Skeletal muscle cell (primary cell): Measurements from ENCODE around the gene SHROOM4.

Experiments used
- DNase-seq: peaks from one replicate; pipeline ENCODE4 v3.0.0-alpha.2; 2010; ENCODE audit warnings: low read depth
- H3K4me3 ChIP-seq: 2 replicates; pipeline ENCODE4 v1.5.1; 2011; ENCODE audit warnings: low read depth, mild to moderate bottlenecking, control low read depth, low read length, moderate library complexity

The SHROOM4 gene

GRCh38 chrX:50719614-50720013, 94.4 kb downstream of the SHROOM4 start:
- no peak for DNase-seq
- H3K4me3 ChIP-seq = no peak overlapping the region

DNA sequence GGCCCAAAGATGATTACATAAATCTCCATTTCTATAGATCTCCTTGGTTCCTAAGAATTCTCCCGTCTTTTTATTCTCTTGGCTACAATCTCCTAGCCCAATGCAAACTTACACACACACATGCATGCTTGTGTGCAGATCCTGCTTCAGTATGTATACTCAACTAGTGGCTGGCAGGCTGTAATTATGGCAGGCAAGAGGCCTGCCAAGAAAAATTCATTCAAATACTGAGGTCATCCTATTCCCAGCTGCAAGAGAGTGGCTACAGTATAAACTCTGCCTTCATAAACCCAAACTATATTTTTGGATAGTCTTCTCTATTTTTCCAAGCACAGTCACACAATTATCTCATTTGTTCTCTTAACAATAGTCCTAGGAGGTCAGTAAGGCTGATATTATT, 95.2 kb downstream of the SHROOM4 start:
- no peak for DNase-seq
- H3K4me3 ChIP-seq = no peak overlapping the region

DNA sequence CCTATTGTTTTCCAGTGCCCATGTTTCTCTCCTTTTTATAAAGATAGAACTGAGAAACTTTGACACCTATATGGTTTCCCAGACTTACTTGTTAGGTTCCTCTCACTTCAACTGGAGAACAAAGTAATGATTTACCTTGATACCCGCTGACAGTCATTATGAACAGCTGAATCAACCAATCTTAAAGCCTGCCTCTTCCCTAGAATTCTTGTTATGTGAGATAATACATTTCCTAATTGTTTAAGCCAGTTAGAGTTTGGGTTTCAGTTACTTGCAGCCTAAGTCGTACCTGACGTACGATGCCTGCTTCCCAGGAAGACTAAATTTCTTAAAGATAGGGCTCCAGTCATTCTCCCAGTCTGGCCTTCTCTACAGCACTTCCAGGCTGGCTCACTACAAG, 97.3 kb downstream of the SHROOM4 start:
- no peak overlapping the region for H3K4me3 ChIP-seq
- DNase-seq = no peak

DNA sequence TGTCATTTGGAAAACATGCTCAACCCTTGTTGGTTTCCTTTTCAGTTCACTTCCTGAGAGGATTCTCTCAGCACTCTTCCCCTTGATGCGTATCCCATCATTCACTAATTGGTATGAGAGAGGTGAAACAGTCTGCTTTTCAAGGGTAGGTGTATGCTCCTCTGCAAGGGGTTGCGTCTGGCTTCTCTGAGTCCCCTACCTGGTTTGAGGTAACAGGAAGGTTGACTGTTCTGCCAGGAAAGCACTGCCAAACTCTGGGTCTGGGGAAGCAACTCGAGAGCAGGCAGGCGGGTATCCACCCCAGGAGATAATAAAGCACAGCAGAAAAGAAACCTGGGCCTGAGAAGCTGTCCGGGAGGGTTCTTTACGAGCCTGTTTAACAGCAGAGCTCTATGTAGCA, 101.2 kb downstream of the SHROOM4 start:
- DNase-seq = no peak
- H3K4me3 ChIP-seq = no peak overlapping the region

DNA sequence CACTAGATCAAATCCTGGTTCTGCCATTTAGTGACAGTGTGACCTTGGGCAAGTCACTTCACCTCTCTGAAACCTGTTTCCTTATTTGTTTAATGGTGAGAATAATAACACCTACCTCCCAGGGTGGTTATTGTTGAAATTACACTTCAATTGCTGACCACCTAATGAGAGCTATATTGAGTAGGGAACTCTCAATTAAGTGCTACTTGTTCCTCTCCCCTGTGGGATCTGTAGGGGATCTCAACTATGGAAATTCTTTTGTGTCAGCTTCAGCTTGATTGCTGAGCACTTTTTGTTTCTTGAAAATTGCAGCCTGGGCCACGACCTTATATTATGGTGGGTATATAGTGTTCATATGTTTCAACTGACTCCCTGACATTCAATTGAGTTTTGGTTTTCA, 102.1 kb downstream of the SHROOM4 start:
- H3K4me3 ChIP-seq = no peak overlapping the region
- DNase-seq = no peak

GRCh38 chrX:50707955-50708699, 105.9 kb downstream of the SHROOM4 start:
- no peak for DNase-seq
- no peak overlapping the region for H3K4me3 ChIP-seq

GRCh38 chrX:50707405-50707804, 106.6 kb downstream of the SHROOM4 start:
- DNase-seq = no peak
- H3K4me3 ChIP-seq = no peak overlapping the region

GRCh38 chrX:50705042-50705441, 109.0 kb downstream of the SHROOM4 start:
- DNase-seq = no peak
- H3K4me3 ChIP-seq = no peak overlapping the region

DNA sequence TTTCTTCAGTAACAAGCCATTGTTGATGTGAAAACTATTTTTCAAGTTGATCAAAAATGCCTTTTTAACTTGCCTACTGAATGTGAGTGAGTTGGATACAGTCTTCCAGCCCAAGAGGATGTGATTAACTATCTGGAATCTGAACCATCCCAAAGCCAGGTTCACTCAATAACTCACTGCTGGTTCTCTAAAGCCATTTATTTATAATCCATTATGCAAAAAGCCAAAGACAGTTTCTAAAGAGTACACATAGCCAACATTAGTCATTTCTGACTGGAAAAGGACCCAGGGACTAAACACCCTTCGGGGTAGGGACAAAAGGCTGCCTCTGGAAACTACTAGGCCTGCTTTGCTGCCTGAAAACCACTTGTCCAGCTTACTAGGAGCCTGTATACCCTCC, 109.6 kb downstream of the SHROOM4 start:
- no peak overlapping the region for H3K4me3 ChIP-seq
- DNase-seq = no peak

GRCh38 chrX:50700921-50701320, 113.1 kb downstream of the SHROOM4 start:
- no peak overlapping the region for H3K4me3 ChIP-seq
- DNase-seq = no peak

DNA sequence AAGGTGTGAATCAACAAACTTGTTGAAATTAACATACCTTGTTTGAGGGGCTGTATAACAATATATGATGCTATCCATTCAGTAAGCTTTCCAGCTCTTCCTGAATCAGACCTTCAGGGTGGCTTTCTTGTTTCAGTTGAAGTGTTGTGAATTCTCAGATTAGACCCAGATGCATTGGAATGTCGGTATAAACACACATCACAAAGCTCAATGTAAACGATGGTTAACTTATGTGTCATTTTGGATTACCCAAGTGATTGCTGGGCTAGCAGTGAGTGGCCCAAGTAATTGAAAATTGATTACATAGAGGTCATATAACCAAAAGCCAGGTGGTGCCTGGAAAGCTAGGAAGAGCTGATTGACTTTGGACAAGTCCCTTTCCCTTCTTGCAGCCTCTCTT, 115.0 kb downstream of the SHROOM4 start:
- no peak overlapping the region for H3K4me3 ChIP-seq
- no peak for DNase-seq

DNA sequence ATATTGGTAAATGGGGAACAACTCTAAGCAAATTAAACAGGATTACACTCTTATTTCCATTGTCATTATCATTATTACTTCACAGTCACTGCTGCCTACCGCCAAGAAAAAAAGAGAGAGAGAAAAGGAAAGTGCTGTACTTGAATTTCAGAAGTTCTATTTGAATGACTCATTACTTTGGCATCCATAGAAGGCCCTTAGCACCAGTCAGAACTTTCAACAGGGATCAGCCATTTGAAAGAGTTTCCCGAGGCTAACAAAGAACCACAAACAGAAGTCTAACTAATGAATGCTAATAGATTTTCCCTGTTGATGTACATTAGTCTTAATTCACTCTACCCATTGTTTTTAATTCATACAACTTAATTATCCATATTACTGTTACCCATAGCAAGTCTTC, 116.3 kb downstream of the SHROOM4 start:
- DNase-seq = peak; percentile 51
- no peak overlapping the region for H3K4me3 ChIP-seq

GRCh38 chrX:50691820-50692219, 122.2 kb downstream of the SHROOM4 start:
- DNase-seq = no peak
- H3K4me3 ChIP-seq = no peak overlapping the region

DNA sequence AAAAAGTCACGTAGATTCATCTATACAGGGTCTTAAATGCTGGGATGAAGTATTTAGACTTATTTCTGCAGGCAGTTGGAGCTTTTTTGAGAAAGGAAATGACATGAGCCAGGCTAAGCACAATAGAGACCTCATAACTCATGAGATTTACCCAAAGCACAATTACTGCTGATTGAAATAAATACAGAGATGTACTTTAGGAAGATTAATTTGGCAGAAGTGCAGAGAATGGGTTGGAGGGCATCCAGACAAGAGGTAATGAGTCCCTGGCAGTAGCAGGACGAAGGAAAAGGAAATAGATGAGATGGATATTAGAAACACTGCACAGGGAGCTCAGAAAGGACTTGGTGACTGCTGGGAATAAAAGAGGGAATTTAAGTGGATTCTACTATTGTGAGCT, 129.1 kb downstream of the SHROOM4 start:
- DNase-seq = no peak
- no peak overlapping the region for H3K4me3 ChIP-seq

- DNase-seq = no peak
- H3K4me3 ChIP-seq = no peak overlapping the region
Measured at GRCh38 chrX:50680990-50681389, 133.0 kb downstream of the SHROOM4 start.

DNA sequence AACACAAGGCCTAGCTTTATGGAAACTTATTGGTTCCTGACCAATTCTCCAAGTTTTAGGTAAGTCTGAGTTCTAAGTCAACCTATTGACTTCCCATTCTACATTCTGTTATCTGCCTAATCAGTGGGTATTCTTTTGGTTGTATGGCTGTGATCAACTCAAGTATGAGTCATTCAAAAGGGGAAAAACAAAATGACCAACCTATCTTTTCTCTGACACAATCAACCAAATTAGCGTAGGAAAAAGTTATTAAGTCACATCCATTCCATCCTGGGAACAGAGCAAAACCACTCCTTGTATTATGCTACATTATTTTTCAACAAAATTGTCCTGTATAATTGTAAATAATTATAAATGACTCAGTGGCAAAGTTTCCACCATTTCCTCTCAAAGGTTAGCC, 136.2 kb downstream of the SHROOM4 start:
- no peak overlapping the region for H3K4me3 ChIP-seq
- no peak for DNase-seq

DNA sequence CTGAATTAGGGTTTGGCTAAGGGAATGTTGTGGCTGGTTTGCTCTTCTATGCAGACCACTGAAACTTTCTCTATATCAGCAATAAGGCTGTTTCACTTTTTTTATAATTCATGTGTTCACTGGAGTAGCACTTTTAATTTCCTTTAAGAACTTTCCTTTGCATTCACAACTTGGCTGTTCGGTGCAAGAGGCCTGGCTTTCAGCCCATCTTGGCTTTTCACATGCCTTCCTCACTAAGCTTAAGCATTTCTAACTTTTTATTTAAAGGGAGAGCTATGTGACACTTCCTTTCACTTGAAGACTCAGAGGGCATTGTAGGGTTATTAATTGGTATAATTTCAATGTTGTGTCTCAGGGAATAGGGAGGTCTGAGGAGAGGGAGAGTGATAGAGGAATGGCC, 142.3 kb downstream of the SHROOM4 start:
- DNase-seq = no peak
- H3K4me3 ChIP-seq = no peak overlapping the region

GRCh38 chrX:50668860-50669259, 145.1 kb downstream of the SHROOM4 start:
- no peak overlapping the region for H3K4me3 ChIP-seq
- DNase-seq = no peak

DNA sequence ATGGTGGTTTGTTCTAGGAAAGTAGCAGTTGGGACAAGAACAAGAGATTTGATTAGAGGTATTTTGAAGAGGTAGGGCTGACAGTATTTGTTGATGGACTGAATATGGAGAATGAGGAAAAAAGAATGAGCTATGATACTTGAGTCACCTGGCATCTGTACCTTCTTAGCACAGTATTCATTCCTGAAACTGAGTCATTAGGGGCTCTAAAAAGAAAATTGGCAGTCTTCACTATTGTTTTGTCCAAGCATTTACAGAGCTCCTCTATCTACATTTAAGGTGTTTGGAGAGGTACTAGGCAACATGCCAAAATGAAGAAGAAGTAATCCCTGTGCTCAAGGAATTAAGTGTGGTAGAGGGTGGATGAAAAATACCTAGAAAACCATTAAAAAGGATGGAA, 165.8 kb downstream of the SHROOM4 start:
- H3K4me3 ChIP-seq = no peak overlapping the region
- DNase-seq = no peak

GRCh38 chrX:50644496-50644895, 169.5 kb downstream of the SHROOM4 start:
- H3K4me3 ChIP-seq = no peak overlapping the region
- DNase-seq = no peak

GRCh38 chrX:50643525-50644137, 170.4 kb downstream of the SHROOM4 start:
- no peak for DNase-seq
- no peak overlapping the region for H3K4me3 ChIP-seq
